8988T (cell line): ENCODE results near the gene COBL.

Experiments used
- DNase-seq: peaks from one replicate; pipeline ENCODE4 v3.0.0; 2011

COBL gene

GRCh38 chr7:51103718-51104117 is 212.9 kb downstream of the COBL start:
- DNase-seq = no peak

GRCh38 chr7:51102828-51103227 is 213.8 kb downstream of the COBL start:
- DNase-seq = no peak

- DNase-seq = no peak
Observed at GRCh38 chr7:51101111-51101757, 215.4 kb downstream of the COBL start.

GRCh38 chr7:51090411-51090810 is 226.2 kb downstream of the COBL start:
- no peak for DNase-seq

GRCh38 chr7:51085034-51085692 is 231.4 kb downstream of the COBL start:
- DNase-seq = no peak

GRCh38 chr7:51084121-51084520 is 232.5 kb downstream of the COBL start:
- no peak for DNase-seq

GRCh38 chr7:51082940-51083533 is 233.6 kb downstream of the COBL start:
- DNase-seq = no peak

- DNase-seq = no peak
Observed at GRCh38 chr7:51082096-51082840, 234.3 kb downstream of the COBL start.

GRCh38 chr7:51081270-51081890 is 235.2 kb downstream of the COBL start:
- DNase-seq = no peak

- no peak for DNase-seq
Observed at GRCh38 chr7:51080622-51081269, 235.9 kb downstream of the COBL start.

- no peak for DNase-seq
Observed at GRCh38 chr7:51080216-51080615, 236.4 kb downstream of the COBL start.

- no peak for DNase-seq
Observed at GRCh38 chr7:51079494-51079893, 237.1 kb downstream of the COBL start.

- DNase-seq = no peak
Observed at GRCh38 chr7:51078653-51079052, 238.0 kb downstream of the COBL start.

GRCh38 chr7:51077987-51078370 is 238.6 kb downstream of the COBL start:
- no peak for DNase-seq

- no peak for DNase-seq
Observed at GRCh38 chr7:51077316-51077986, 239.2 kb downstream of the COBL start.

GRCh38 chr7:51075681-51076580 is 240.7 kb downstream of the COBL start:
- DNase-seq = no peak

GRCh38 chr7:51073171-51073570 is 243.4 kb downstream of the COBL start:
- DNase-seq = no peak

- no peak for DNase-seq
Observed at GRCh38 chr7:51072281-51072680, 244.3 kb downstream of the COBL start.

GRCh38 chr7:51071427-51071826 is 245.2 kb downstream of the COBL start:
- DNase-seq = no peak

GRCh38 chr7:51070151-51070550 is 246.5 kb downstream of the COBL start:
- no peak for DNase-seq
